Trophoblast cell (in vitro differentiated cells and primary cell): ENCODE data around the gene STAMBPL1.

ENCODE experiments used
- DNase-seq, 2 donors: peaks; one replicate each; pipeline ENCODE4 v3.0.0-alpha.2; 2016
- H2AFZ ChIP-seq: 2 replicates; pipeline ENCODE4 v1.6.1; 2013; ENCODE audit warnings: low read length, moderate library complexity, mild to moderate bottlenecking; ENCODE audit not compliant: insufficient read depth, poor library complexity
- H2AK5ac ChIP-seq: 2 replicates; pipeline ENCODE4 v1.6.1; 2013; ENCODE audit warnings: mild to moderate bottlenecking, low read length
- H2BK120ac ChIP-seq: 2 replicates; pipeline ENCODE4 v1.6.1; 2013; ENCODE audit warnings: low read length, mild to moderate bottlenecking, moderate library complexity; ENCODE audit not compliant: insufficient read depth, poor library complexity
- H2BK12ac ChIP-seq: 2 replicates; pipeline ENCODE4 v1.6.1; 2013; ENCODE audit warnings: mild to moderate bottlenecking, low read length, moderate library complexity
- H2BK5ac ChIP-seq: 2 replicates; pipeline ENCODE4 v1.6.1; 2013; ENCODE audit warnings: low read length, low read depth, moderate library complexity, mild to moderate bottlenecking; ENCODE audit not compliant: poor library complexity
- H3K14ac ChIP-seq: 2 replicates; pipeline ENCODE4 v1.6.1; 2013; ENCODE audit warnings: mild to moderate bottlenecking, low read length
- H3K18ac ChIP-seq: 2 replicates; pipeline ENCODE4 v1.6.1; 2013; ENCODE audit warnings: mild to moderate bottlenecking, low read length
- H3K23ac ChIP-seq: 2 replicates; pipeline ENCODE4 v1.6.1; 2013; ENCODE audit warnings: low read length
- H3K27ac ChIP-seq: 2 replicates; pipeline ENCODE4 v1.5.1; 2013; ENCODE audit warnings: low read depth, mild to moderate bottlenecking, inconsistent platforms, low read length, moderate library complexity
- H3K27me3 ChIP-seq: 2 replicates; pipeline ENCODE4 v1.6.1; 2013; ENCODE audit warnings: inconsistent platforms, mild to moderate bottlenecking, low read length, moderate library complexity; ENCODE audit not compliant: insufficient read depth
- H3K36me3 ChIP-seq, 2 experiments: 1 replicate in 1 of 2; 2 replicates in 1 of 2; pipeline ENCODE4 v1.6.1; 2013; ENCODE audit warnings: low read length in 2 of 2, mild to moderate bottlenecking in 2 of 2, moderate library complexity in 1 of 2; ENCODE audit not compliant: insufficient read depth in 2 of 2, control insufficient read depth in 1 of 2
- H3K4ac ChIP-seq: 2 replicates; pipeline ENCODE4 v1.6.1; 2013; ENCODE audit warnings: low read depth, mild to moderate bottlenecking, low read length, moderate library complexity
- H3K4me1 ChIP-seq, 2 experiments: 1 replicate in 1 of 2; 2 replicates in 1 of 2; pipeline ENCODE4 v1.6.1; 2013; ENCODE audit warnings: low read length in 2 of 2, mild to moderate bottlenecking in 2 of 2, moderate library complexity in 1 of 2; ENCODE audit not compliant: insufficient read depth in 2 of 2, control insufficient read depth in 1 of 2
- H3K4me2 ChIP-seq: 2 replicates; pipeline ENCODE4 v1.6.1; 2013; ENCODE audit warnings: inconsistent platforms, mild to moderate bottlenecking, low read length, moderate library complexity
- H3K4me3 ChIP-seq: 2 replicates; pipeline ENCODE4 v1.5.1; 2013; ENCODE audit warnings: mild to moderate bottlenecking, low read depth, low read length, inconsistent platforms
- H3K79me1 ChIP-seq: one replicate; pipeline ENCODE4 v1.6.1; 2013; ENCODE audit warnings: low read length
- H3K79me2 ChIP-seq: 2 replicates; pipeline ENCODE4 v1.6.1; 2013; ENCODE audit warnings: low read length, mild to moderate bottlenecking; ENCODE audit not compliant: control insufficient read depth, insufficient read depth, poor library complexity
- H3K9ac ChIP-seq: 2 replicates; pipeline ENCODE4 v1.6.1; 2013; ENCODE audit warnings: mild to moderate bottlenecking, low read length
- H3K9me3 ChIP-seq: 2 replicates; pipeline ENCODE4 v1.6.1; 2013; ENCODE audit warnings: low read depth, mild to moderate bottlenecking, control low read depth, inconsistent platforms, low read length; ENCODE audit not compliant: insufficient read depth
- H4K12ac ChIP-seq: 2 replicates; pipeline ENCODE4 v1.6.1; 2013; ENCODE audit warnings: low read depth, mild to moderate bottlenecking, low read length, moderate library complexity
- H4K8ac ChIP-seq: 2 replicates; pipeline ENCODE4 v1.6.1; 2013; ENCODE audit warnings: low read depth, mild to moderate bottlenecking, low read length, moderate library complexity
- H4K91ac ChIP-seq: one replicate; pipeline ENCODE4 v1.6.1; 2013; ENCODE audit warnings: low read depth, mild to moderate bottlenecking, low read length, moderate library complexity
- WGBS: extraction: QIAGEN DNeasy Blood & Tissue Kit; methylation state at CpG from one replicate; pipeline ENCODE4 v1.1.7; 2013; ENCODE audit warnings: missing lambda C conversion rate; ENCODE audit not compliant: insufficient read length, insufficient coverage; ENCODE audit errors: extremely low coverage; 5-methylcytosine and 5-hydroxymethylcytosine counted together

Gene STAMBPL1

GRCh38 chr10:88886557-88886956 lies 6.5 kb downstream of the STAMBPL1 start:
- Histone ChIP-seq H3K27ac (no peak overlapping the region), H3K36me3 (no peaks in the 10 kb centered on the region), H4K91ac (no peak overlapping the region), H3K9me3 (no peaks in the 10 kb centered on the region), H3K4me1 (no peaks in the 10 kb centered on the region), H2BK120ac (no peak overlapping the region), H2BK5ac (no peak overlapping the region), H4K8ac (no peak overlapping the region), H2AFZ (no peak overlapping the region), H3K9ac (no peak overlapping the region), H2AK5ac (no peak overlapping the region), H3K4ac (no peak overlapping the region), H3K79me1 (no peaks in the 10 kb centered on the region), H3K18ac (no peak overlapping the region), H4K12ac (no peak overlapping the region), H3K79me2 (no peaks in the 10 kb centered on the region), H3K4me2 (no peak overlapping the region), H2BK12ac (no peak overlapping the region), H3K27me3 (no peaks in the 10 kb centered on the region), H3K23ac (no peak overlapping the region), H3K4me3 (no peak overlapping the region), H3K14ac (no peak overlapping the region)
- DNase-seq, result no peak

GRCh38 chr10:88888810-88889445 lies 8.9 kb downstream of the STAMBPL1 start:
- DNase-seq, result no peak
- H3K4me3 ChIP-seq, result no peak overlapping the region
- no peaks in the 10 kb centered on the region for H3K36me3 ChIP-seq

GRCh38 chr10:88889559-88890337 lies 9.7 kb downstream of the STAMBPL1 start:
- H3K36me3 ChIP-seq, result no peaks in the 10 kb centered on the region
- no peak overlapping the region for H4K12ac ChIP-seq
- no peak overlapping the region for H3K27ac ChIP-seq
- DNase-seq, result no peak
- no peak overlapping the region for H3K4me3 ChIP-seq
- H3K79me2 ChIP-seq, result no peaks in the 10 kb centered on the region
- WGBS, result no CpG with 5 or more reads among the region's 1 CpG
- H3K23ac ChIP-seq, result no peak overlapping the region
- H3K9ac ChIP-seq, result no peak overlapping the region
- H2BK120ac ChIP-seq, result no peak overlapping the region
- H3K79me1 ChIP-seq, result no peaks in the 10 kb centered on the region
- H3K9me3 ChIP-seq, result no peaks in the 10 kb centered on the region
- no peak overlapping the region for H2BK5ac ChIP-seq
- H2AK5ac ChIP-seq, result no peak overlapping the region
- H3K4me1 ChIP-seq, result no peaks in the 10 kb centered on the region
- H3K27me3 ChIP-seq, result no peaks in the 10 kb centered on the region
- no peak overlapping the region for H4K8ac ChIP-seq
- no peak overlapping the region for H3K4me2 ChIP-seq
- H3K18ac ChIP-seq, result no peak overlapping the region
- H3K4ac ChIP-seq, result no peak overlapping the region
- no peak overlapping the region for H4K91ac ChIP-seq
- no peak overlapping the region for H2AFZ ChIP-seq
- H2BK12ac ChIP-seq, result no peak overlapping the region
- H3K14ac ChIP-seq, result no peak overlapping the region

More at GRCh38 chr10:88888810-88889445, 8.9 kb downstream of the STAMBPL1 start:
- Histone ChIP-seq H4K12ac (no peak overlapping the region), H2BK12ac (no peak overlapping the region), H2BK120ac (no peak overlapping the region), H2AFZ (no peak overlapping the region), H3K18ac (no peak overlapping the region), H3K14ac (no peak overlapping the region), H3K9me3 (no peaks in the 10 kb centered on the region), H2BK5ac (no peak overlapping the region), H2AK5ac (no peak overlapping the region), H3K79me2 (no peaks in the 10 kb centered on the region), H3K79me1 (no peaks in the 10 kb centered on the region), H3K23ac (no peak overlapping the region), H3K27me3 (no peaks in the 10 kb centered on the region), H3K4ac (no peak overlapping the region), H3K4me1 (no peaks in the 10 kb centered on the region), H4K91ac (no peak overlapping the region), H3K9ac (no peak overlapping the region), H3K27ac (no peak overlapping the region), H4K8ac (no peak overlapping the region), H3K4me2 (no peak overlapping the region)

GRCh38 chr10:88890681-88891381 lies 10.8 kb downstream of the STAMBPL1 start:
- Histone ChIP-seq H3K4ac (no peak overlapping the region), H3K9ac (no peak overlapping the region), H3K27me3 (no peaks in the 10 kb centered on the region), H2BK5ac (no peak overlapping the region), H3K36me3 (no peaks in the 10 kb centered on the region), H3K9me3 (no peaks in the 10 kb centered on the region), H3K14ac (no peak overlapping the region), H3K27ac (no peak overlapping the region), H3K79me2 (no peaks in the 10 kb centered on the region), H3K18ac (no peak overlapping the region), H3K79me1 (no peaks in the 10 kb centered on the region), H3K4me2 (no peak overlapping the region), H2AK5ac (no peak overlapping the region), H3K4me1 (no peaks in the 10 kb centered on the region), H2BK12ac (no peak overlapping the region), H3K4me3 (no peak overlapping the region), H3K23ac (no peak overlapping the region), H2AFZ (no peak overlapping the region), H4K91ac (no peak overlapping the region), H4K8ac (no peak overlapping the region), H2BK120ac (no peak overlapping the region), H4K12ac (no peak overlapping the region)
- no CpG with 5 or more reads among the region's 4 CpGs for WGBS
- DNase-seq, result peak in 1 of 2 donors; percentile 37
